Glomerular visceral epithelial cell (primary cell): ENCODE data around the gene ANO9.

Source experiments
- DNase-seq: peaks from one replicate; pipeline ENCODE4 v3.0.0-alpha.2; 2016; ENCODE audit errors: extremely low spot score

The ANO9 gene

DNA sequence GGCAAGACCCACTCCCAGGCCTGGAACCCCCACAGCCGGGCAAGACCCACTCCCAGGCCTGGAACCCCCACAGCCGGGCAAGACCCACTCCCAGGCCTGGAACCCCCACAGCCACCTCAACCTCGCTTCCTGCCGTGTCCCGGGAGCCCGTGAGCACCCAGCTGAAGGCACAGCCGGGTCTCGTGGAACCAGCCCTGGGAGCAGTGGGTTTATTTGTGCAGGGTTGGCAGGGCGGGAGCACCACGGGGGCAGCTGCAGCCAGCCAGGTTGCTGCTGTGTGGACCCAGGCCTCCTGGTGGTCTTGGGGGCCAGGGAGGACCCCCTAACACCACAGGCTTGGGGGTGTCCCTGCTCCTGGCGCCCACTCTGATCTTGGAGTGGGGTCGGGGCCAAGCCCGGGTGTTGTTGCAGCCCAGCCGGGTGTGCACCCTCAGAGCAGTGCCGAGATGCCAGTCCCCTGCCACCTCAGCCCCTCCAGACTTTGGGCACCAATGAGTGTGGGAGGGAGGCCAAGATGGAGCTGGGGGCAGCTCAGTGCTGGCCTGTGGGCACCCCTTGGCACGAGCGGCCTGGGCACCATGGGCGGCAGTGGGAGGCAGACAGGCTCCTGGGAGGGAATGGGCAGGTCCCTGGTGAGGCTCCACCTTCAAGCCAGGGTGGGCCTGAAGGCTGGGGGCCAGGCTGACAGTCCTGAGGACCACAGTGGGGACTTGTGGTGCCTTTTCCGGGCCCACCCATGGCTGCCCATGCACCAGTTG lies 56.0 kb downstream of the ANO9 start:
- no peak for DNase-seq

DNA sequence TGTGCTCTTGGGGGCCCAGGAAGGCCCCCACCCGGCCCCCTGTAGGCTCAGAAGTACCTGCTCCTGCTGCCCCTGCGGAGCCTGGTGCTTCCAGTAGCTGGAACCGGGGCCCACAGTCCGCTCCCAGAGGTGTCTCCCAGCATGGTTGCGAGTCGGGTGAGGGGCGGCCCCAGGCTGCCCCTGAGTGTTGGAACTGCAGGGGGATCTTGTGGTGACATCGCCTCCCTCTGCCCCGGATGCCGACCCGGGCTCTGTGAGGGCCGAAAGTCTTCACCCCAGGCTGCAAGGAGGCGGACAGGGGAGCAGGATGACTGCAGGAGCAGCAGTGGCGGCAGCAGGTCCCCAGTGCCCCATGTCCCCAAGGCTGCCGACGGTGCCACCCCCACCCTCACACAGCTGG lies 57.3 kb downstream of the ANO9 start:
- DNase-seq, result no peak

DNA sequence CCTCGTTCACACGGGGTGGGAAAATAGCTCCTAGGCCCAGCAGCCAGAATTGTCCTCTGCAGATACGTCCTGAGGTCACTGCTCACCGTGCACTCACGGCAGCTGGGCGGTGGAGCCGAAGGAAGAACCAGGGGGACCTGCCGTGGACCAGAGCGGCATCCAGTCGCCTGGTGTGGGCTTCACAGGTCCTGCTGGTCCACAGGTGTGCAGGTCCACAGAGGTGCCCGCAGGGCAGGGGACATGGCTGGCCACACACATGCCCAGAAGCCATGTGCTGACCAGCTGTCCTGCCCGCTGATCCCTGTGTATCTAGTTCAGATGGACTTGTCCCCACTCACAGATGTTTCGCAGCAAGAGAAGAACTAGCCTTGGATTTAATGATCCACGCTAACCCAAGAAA lies 58.4 kb downstream of the ANO9 start:
- no peak for DNase-seq

DNA sequence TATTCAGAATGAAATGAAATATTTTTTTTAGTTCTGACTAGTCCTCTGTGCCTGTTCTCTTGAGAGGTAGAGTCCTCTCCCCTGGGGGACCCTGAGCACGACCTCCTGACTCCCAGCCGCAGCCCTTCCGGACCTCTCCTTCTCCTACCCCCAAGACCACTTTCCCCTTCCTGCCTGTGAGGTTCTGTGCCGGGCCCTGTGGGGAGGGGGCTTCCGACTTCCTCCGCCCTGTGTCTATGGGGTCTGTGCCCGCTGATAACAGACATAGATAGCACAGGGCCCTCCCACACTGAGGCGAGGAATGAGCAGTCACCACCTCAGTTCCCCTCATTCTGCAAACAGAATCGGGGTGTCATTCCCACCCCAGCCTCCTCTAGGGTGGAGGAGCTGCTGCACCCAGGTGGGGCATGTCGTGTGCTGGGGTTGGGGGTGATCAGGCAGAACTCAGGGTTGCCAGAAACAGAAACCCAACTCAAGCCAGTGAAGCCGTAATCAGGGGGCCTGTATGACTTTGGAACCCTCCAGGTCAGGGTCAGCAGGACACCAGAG lies 59.7 kb downstream of the ANO9 start:
- DNase-seq, result no peak

DNA sequence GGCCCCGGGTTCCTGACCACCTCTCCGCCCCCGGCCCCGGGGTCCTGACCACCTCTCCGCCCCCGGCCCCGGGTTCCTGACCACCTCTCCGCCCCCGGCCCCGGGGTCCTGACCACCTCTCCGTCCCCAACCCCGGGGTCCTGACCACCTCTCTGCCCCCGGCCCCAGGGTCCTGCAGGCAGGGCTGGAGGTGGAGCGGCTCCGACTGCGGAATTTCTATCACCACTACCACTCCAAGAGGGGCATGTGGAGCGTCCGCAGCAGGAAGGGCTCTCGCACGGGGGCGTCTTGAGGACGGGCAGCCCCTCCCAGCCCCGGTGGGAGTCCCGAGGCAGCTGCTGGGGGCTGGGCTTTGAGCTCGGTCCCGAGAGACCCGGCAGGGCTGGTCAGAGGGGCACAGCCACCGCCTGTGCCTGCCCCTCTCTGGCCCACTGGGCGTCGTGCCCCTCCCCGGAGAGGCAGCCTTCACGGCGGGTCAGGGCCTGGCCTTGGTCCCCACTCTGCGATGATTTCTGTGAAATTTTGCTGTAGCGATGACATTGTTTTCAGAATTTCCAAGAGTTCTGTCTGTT lies 60.2 kb downstream of the ANO9 start:
- no peak for DNase-seq

DNA sequence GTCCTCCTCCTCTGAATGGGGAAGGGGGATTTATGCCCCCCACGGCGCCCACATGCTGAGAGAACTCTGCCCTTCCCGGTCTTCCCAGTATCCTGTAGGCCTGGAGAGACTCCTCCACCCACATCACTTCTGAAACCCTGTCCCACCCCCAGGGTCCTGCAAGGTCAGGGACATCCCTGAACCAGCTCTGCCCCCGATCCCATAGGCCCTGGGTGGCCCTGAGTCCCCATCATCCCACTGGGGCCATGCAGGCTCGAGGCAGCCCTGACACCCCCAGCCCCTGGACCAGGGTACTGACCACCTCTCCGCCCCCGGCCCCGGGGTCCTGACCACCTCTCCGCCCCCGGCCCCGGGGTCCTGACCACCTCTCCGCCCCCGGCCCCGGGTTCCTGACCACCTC lies 60.8 kb downstream of the ANO9 start:
- no peak for DNase-seq

DNA sequence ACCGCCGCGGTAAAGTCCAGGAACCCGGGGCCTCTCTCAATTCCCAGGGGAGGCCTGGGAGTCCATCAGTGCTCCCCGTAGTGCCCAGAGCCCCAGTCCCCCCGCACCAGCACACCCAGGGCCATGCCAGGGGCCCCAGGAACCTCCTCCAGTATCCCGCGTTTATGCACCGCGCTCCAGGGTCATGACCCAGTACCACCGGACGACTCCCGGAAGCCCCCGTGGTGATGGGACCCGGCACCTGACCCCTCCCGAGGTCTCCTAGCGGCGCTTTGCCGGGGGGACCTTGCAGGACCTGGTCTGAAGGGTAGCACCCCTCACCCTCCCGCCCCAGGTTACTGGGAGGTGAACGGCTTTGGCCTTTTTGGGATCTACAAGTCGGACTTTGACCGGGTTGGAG lies 61.3 kb downstream of the ANO9 start:
- DNase-seq, result no peak

DNA sequence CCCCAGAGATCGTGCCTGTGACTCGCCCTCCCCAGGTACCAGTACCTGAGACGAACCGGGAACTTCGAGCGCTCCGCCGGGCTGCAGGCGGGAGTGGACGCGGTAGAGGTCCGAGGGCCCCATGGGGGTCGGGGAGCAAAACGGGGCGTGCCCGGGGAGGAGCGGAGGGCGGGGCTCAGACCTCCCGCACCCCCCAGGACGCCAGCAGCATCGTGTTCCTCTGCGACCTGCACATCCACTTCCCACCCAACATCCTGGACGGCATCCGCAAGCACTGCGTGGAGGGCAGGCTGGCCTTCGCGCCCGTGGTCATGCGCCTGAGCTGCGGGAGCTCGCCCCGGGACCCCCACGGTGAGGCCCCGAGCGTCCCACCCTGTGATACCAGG lies 61.7 kb downstream of the ANO9 start:
- no peak for DNase-seq

DNA sequence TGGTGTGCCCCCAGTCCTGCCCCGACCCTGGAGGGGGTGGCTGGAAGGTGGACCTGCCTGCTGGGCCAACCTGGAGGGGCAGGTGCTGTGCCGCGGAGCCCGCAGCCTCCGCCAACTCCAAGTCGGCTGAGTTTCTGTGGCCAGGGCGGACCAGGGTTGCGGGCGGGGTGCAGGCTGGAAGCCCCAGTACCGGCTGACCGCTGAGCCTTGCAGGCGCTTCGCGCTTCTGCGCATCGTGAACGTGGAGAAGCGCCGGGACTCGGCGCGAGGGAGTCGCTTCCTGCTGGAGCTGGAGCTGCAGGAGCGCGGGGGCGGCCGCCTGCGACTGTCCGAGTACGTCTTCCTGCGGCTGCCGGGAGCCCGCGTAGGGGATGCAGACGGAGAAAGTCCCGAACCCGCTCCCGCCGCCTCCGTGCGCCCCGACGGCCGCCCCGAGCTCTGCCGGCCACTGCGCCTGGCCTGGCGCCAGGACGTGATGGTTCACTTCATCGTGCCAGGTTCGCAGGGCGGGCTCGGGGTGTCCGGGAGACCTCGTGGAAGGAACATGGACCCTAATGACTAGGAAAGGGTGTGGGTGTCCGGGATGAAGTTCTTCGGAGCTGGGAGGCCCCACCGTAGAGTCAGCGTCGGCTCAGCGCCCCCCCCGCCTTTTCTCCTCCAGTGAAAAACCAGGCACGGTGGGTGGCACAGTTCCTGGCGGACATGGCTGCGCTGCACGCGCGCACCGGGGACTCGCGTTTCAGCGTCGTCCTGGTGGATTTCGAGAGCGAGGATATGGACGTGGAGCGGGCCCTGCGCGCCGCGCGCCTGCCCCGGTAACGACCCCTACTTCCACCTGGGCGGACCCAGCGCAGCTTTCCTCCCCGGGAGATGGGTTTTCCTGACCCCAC lies 62.4 kb downstream of the ANO9 start:
- DNase-seq, result no peak

DNA sequence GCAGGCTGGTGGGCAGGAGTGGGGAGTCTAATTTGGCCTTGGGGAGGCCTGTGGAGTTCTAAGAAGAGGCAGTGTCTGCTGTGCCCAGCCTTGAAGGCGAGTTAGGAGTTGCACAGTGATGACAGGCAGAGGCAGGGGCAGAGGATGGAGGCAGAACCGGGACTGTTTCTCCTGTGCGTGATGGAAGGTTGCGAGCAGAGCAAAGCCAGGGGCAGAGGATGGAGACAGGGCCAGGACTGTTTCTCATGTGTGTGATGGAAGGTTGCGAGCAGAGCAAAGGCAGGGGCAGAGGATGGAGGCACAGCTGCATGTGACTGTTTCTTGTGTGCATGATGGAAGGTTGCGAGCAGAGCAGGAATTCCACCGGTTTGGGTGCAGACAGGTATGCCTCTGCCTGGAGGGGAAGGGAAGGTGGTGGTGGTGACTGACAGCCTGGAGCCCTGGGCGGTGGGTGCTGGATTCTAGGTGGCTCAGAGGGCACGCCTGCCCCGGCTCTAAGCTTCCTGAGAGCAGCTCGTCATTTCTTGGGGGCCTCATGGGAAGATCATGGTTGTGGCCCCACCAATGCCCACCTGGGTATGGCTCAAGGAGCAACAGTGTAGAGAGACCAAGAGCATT lies 63.8 kb downstream of the ANO9 start:
- no peak for DNase-seq

DNA sequence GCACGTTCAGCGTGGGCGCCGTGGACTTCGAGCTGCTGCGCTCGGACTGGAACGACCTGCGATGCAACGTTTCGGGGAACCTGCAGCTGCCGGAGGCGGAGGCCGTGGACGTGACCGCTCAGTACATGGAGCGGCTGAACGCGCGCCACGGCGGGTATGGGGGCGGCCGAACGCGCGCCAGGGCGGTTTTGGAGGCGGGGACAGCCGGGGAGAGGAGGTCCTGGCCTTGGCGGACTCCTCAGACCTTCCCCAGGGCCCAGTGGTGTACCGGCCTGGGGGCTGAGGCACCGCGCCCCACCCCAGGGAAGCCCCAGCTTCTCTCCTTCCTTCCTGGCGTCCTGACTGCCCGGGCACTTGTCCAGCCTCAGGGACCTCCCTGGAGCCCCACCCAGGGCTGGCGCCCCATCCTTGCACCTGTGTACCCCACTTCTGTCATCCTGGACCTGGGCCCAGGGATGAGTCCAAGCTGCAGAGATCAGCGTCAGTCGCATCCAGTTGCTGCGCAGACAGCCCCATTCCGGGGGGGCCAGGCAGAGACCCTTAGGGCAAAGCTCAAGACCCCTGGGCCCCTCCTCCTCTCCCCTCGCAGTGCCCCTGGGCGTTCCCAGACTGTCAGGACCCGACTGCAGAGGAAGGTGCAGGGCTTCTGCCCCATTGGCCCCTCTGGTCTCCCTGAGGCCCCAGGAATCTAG lies 64.5 kb downstream of the ANO9 start:
- no peak for DNase-seq

DNA sequence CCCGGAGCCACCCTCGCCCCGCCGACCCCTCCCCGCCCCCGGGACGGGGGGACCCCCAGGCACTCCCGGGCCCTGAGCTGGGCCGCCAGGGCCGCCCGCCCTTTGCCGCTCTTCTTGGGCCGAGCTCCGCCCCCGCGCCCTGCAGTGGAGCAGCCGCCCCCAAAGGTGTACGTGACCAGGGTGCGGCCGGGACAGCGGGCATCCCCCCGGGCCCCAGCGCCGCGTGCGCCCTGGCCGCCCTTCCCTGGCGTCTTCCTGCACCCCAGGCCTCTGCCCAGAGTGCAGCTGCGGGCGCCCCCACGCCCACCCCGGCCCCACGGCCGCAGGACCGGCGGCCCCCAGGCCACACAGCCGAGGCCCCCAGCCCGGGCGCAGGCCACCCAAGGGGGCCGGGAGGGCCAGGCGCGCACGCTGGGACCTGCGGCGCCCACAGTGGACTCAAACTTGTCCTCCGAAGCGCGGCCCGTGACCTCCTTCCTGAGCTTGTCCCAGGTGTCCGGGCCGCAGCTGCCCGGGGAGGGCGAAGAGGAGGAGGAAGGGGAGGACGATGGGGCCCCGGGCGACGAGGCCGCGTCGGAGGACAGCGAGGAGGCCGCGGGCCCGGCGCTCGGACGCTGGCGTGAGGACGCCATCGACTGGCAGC lies 65.2 kb downstream of the ANO9 start:
- no peak for DNase-seq

DNA sequence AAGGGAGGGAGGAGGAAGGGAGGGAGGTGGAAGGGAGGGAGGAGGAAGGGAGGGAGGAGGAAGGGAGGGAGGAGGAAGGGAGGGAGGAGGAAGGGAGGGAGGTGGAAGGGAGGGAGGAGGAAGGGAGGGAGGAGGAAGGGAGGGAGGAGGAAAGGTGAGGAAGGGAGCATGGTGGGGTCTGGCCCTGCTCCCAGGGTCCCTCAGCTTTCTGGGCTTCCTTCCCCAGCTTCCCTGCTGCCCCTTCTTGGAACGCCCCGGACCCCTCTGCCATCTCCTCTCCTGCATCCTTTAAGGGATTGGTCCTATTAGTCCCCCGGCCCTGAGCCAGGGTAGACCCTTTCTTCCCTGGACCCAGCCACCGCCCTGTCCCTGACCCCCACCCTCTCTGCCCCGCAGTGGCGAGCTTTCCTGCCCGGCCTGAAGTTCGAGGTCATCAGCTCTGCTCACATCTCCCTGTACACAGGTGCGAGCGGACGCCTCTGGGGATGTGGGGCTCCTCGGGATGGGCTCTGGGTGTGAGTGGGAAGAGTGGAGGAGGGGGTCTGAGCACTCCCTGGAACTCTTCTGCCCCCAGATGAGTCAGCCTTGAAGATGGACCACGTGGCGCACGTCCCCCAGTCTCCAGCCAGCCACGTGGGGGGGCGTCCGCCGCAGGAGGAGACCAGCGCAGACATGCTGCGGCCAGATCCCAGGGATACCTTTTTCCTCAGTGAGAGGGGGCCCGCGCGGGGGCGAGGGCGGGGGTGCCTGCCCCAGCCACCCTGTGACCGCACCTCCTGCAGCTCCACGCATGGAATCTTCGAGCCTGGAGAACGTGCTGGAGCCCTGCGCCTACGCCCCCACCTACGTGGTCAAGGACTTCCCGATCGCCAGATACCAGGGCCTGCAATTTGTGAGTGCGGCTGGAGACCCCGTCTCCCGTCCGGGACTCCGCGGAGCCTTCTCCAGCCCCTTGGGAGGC lies 66.5 kb downstream of the ANO9 start:
- DNase-seq, result no peak

DNA sequence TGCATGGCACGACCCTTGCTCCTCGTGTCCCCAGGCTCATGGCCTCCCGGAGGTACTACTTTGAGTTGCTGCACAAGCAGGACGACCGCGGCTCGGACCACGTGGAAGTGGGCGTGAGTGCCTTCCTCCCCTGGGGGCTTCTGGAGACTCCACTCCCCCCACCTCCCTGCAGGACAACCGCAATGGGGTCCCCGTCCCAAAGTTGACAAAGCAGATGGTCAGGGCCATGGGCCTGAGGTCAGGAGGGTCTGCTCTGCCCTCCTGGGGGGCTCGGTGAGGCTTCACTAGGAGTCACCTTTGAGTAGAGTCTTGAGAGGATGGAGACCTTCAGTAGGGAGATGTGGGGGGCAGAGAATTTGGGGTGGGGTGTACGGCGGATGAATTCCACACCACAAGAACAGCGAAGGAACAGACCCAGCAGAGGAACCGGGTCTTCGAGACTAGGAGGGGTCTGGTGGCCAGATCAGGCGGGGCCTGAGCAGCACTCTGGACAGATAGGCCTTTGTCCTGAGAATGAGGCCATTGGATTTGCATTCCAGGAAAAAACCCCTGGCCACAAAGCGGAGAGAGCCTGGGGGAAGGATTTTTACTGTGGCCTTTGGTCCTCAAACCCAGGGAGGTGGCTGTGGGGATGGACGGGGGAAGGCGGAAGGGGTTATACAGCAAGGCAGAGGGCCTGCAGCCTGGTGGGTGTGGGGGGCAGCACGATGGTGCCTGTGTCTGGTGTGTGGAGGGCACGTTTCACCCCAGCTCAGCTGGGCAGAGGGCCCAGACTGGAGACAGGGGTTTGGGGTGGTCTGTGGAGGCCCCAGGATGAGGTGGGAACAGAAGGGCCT lies 67.9 kb downstream of the ANO9 start:
- DNase-seq, result no peak

DNA sequence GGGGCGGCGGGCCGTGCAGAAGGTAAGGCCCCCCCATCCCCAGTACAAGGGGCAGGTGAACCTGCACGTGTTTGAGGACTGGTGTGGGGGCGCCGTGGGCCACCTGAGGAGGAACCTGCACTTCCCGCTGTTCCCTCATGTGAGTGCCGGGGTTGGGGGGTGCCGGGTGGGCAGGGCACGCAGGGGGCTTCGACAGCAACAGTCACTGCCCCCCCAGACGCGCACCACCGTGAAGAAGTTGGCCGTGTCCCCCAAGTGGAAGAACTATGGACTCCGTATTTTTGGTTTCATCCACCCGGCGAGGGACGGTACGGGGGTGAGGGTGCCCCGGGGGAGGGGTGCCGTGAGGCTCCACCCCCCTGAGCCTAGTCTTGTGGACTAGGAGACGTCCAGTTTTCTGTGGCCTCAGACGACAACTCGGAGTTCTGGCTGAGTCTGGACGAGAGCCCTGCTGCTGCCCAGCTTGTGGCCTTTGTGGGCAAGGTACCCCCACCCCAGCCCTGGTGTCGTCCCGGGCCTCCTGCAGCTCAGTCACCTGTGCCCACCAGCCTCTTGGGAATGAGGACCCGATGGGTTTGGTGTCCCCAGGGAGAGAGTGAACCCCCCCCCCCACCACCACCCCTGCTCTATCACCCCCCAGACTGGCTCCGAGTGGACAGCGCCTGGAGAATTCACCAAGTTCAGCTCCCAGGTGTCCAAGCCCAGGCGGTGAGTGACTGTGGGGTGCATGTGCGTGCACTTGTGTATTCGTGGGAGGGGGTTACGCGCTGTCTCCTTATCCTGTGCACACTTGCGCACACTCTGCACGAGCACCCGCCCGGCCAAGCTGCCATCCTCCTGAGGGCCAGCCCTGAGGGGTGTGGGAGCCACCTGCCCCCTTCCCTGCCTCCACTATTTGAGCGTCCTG lies 68.7 kb downstream of the ANO9 start:
- DNase-seq, result no peak

DNA sequence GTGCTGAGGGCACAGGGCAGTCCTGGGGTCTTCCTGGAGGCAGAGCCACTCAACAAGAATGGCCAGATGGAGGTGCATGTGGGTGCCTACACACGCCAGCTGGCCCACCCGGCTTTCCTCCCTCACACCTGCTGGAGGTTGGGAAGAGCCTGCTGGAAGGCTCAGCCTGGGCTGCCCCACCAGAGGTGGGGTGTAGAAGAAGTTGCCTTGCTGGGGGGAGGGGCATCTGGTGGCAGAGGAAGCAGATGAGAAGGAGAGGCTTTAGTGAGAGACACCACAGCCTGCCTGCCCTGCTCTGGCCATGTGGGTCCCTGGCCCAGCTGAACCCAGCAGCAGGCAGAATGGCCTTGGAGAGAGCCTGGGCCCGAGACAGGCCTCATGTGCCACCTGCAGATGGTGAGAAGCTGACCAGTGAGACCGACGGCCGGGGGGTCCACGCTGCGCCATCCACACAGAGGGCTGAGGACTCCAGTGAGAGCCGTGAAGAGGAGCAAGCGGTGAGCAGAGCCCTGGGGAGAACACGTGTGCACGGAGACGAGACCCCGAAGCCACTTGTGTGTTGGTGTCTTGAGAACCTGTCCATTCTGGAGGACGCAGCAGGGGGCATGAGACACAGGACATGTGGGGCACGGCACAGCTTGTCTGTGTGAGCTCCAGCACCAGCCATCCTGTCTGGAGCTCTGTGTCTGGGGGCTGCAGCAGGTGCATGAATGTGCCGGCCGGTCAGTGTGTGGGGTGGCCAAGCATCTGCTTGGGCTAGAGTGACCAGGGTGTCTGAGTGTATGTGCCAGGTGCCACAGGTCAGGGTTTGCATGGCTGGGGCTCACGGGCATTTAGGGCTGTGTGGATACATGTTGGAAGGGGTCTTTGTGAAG lies 69.9 kb downstream of the ANO9 start:
- no peak for DNase-seq

DNA sequence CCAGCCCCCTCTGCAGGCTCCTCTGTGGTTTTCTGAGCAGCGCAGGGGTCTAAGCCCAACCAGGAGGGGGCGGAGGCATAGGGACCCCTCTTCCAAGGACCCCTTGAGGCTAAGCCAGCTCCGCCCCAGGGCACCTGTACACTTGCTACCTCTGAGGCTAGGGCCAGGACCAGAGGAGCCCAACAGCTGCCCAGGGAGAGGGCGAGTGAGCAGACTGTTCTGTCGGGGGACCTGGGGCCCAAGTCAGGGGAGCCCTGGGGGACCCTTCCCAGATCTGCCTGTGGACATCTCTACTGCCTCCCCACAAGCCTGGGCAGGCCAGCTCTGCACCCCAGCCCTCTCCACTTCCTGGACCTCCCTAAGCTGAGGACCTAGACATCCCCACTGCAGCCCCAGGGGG lies 70.8 kb downstream of the ANO9 start:
- no peak for DNase-seq
